Endothelial cell of umbilical vein (primary cell): ENCODE measurements around the gene SDCCAG8. TPM values are rescaled to one million over a fixed set of nuclear protein-coding genes. Genes with fewer than 3 reads are reported as not detected.

Experiments used
- BruUV-seq: library from RNA; stranded (reverse); fragments of 400-500 nt; replicated peaks from 2 replicates; lab custom pipeline; 2021; lab: Mats Ljungman, UMichigan
- CTCF ChIA-PET: fragments of 300-600, 350-600 bp; sonication (Branson Sonifier 250); formaldehyde crosslinking; loops from one replicate; lab custom pipeline; 2021; ENCODE audit warnings: antibody characterized with exemption, inconsistent platforms; lab: Charles Lee
- POLR2A ChIA-PET: fragments of 300-600, 350-600 bp; sonication (Branson Sonifier 250); formaldehyde crosslinking; loops from one replicate; lab custom pipeline; 2021; ENCODE audit warnings: antibody characterized with exemption, inconsistent platforms; lab: Charles Lee
- DNase-seq: peaks from one replicate; pipeline ENCODE4 v3.0.0-alpha.2; 2011; ENCODE audit warnings: low read depth, low spot score
- FAIRE-seq: peaks from 2 replicates; lab custom pipeline; 2011; peaks lifted over from hg19 to GRCh38; lab: Jason Lieb, UNC
- H2AFZ ChIP-seq: 2 replicates; pipeline ENCODE4 v1.6.0; 2012; ENCODE audit warnings: low read depth, low read length, control low read depth, inconsistent platforms
- H3K27ac ChIP-seq: 2 replicates; pipeline ENCODE4 v1.5.1; 2011; ENCODE audit warnings: low read depth, mild to moderate bottlenecking, control low read depth, low read length, moderate library complexity; ENCODE audit not compliant: insufficient read depth
- H3K27me3 ChIP-seq, 2 experiments: 2 replicates each; pipeline versions ENCODE4 v1.6.0 to v1.6.1; 2011; ENCODE audit warnings: low read length in 2 of 2, mixed read lengths in 1 of 2; ENCODE audit not compliant: control insufficient read depth in 2 of 2, insufficient read depth in 2 of 2
- H3K36me3 ChIP-seq, 2 experiments: 2 replicates in 1 of 2; 3 replicates in 1 of 2; pipeline ENCODE4 v1.5.1; 2011; ENCODE audit warnings: low read length in 2 of 2, mild to moderate bottlenecking in 1 of 2, moderate library complexity in 1 of 2; ENCODE audit not compliant: control insufficient read depth in 2 of 2, insufficient read depth in 2 of 2; ENCODE audit errors: extremely low read depth in 1 of 2
- H3K4me1 ChIP-seq: 3 replicates; pipeline ENCODE4 v1.5.1; 2011; ENCODE audit warnings: mild to moderate bottlenecking, low read length; ENCODE audit not compliant: control insufficient read depth, insufficient read depth; ENCODE audit errors: extremely low read depth
- H3K4me2 ChIP-seq: 2 replicates; pipeline ENCODE4 v1.6.1; 2011; ENCODE audit warnings: low read length, control low read depth, mixed read lengths; ENCODE audit not compliant: insufficient read depth
- H3K4me3 ChIP-seq, 3 experiments: fragments of 200-600 bp in 1 of 3; sonication (generic), shearing (Covaris generic) in 1 of 3; replicated peaks in 1 of 3; 2 replicates each; pipeline ENCODE4 v1.5.1; 2011 to 2016; ENCODE audit warnings: control low read depth in 3 of 3, low read length in 3 of 3, mild to moderate bottlenecking in 2 of 3, inconsistent platforms in 1 of 3, low read depth in 1 of 3, moderate library complexity in 1 of 3; ENCODE audit not compliant: insufficient read depth in 1 of 3
- H3K79me2 ChIP-seq: 2 replicates; pipeline ENCODE4 v1.6.0; 2012; ENCODE audit warnings: low read length, inconsistent platforms; ENCODE audit not compliant: control insufficient read depth, insufficient read depth
- H3K9ac ChIP-seq: replicated peaks from 2 replicates; pipeline ENCODE3; 2011; ENCODE audit warnings: low read length, control low read depth; ENCODE audit not compliant: insufficient read depth; ENCODE audit errors: extremely low read depth
- H3K9me1 ChIP-seq: replicated peaks from 3 replicates; pipeline ENCODE4 v1.6.0; 2011; ENCODE audit warnings: mild to moderate bottlenecking, low read length; ENCODE audit not compliant: control insufficient read depth, insufficient read depth; ENCODE audit errors: extremely low read depth
- H3K9me3 ChIP-seq: replicated peaks from 2 replicates; pipeline ENCODE4 v1.5.1; 2012; ENCODE audit warnings: low read length, inconsistent platforms; ENCODE audit not compliant: control insufficient read depth, insufficient read depth
- H4K20me1 ChIP-seq: replicated peaks from 2 replicates; pipeline ENCODE3; 2011; ENCODE audit warnings: mild to moderate bottlenecking, low read length; ENCODE audit not compliant: control insufficient read depth, insufficient read depth; ENCODE audit errors: extremely low read depth
- CTCF ChIP-seq, 2 donors: IDR thresholded peaks; 1 replicate in 1 of 2; 2 replicates in 1 of 2; pipeline ENCODE4 v1.5.1; 2011; ENCODE audit warnings: low read length in 2 of 2, mild to moderate bottlenecking in 2 of 2, moderate library complexity in 2 of 2, control low read depth in 1 of 2, inconsistent platforms in 1 of 2, low read depth in 1 of 2; ENCODE audit not compliant: insufficient read depth in 1 of 2; ENCODE audit errors: extremely low read depth in 1 of 2
- EZH2 ChIP-seq: IDR thresholded peaks from 2 replicates; pipeline ENCODE4 v1.6.1; 2012; ENCODE audit warnings: borderline replicate concordance, low read depth, mild to moderate bottlenecking, moderate library complexity, low read length, inconsistent platforms; ENCODE audit not compliant: severe bottlenecking
- FOS ChIP-seq: IDR thresholded peaks from 2 replicates; pipeline ENCODE4 v1.6.1; 2011; ENCODE audit warnings: mild to moderate bottlenecking, low read length, moderate library complexity, borderline replicate concordance; ENCODE audit not compliant: insufficient read depth
- GATA2 ChIP-seq: IDR thresholded peaks from 2 replicates; pipeline ENCODE4 v1.7.0; 2011; ENCODE audit warnings: low read depth, mild to moderate bottlenecking, moderate library complexity, mixed read lengths, low read length; ENCODE audit not compliant: insufficient read length, insufficient read depth
- JUN ChIP-seq: IDR thresholded peaks from 2 replicates; pipeline ENCODE4 v1.6.1; 2011; ENCODE audit warnings: borderline replicate concordance, low read depth; ENCODE audit not compliant: insufficient read length, insufficient read depth
- MAX ChIP-seq: IDR thresholded peaks from 2 replicates; pipeline ENCODE4 v1.6.1; 2011; ENCODE audit not compliant: insufficient read depth, insufficient read length
- MYC ChIP-seq: IDR thresholded peaks from one replicate; pipeline ENCODE4 v1.6.1; 2011; ENCODE audit warnings: mild to moderate bottlenecking, low read depth, low read length
- POLR2A ChIP-seq: IDR thresholded peaks from 2 replicates; pipeline ENCODE4 v1.6.1; 2012; ENCODE audit warnings: low read depth, mild to moderate bottlenecking, control low read depth, low read length
- POLR2AphosphoS5 ChIP-seq: IDR thresholded peaks from 2 replicates; pipeline ENCODE4 v1.6.1; 2012; ENCODE audit warnings: low read depth, mild to moderate bottlenecking, control low read depth, low read length, moderate library complexity; ENCODE audit not compliant: insufficient read depth
- dilution Hi-C: fragments of 300-500 bp; cut with MboI; formaldehyde crosslinking; loops from one replicate; pipeline ENCODE4 v1.15.0; 2019; ENCODE audit warnings: low sequenced_read_pairs; ENCODE audit not compliant: extremely low pct_ligation_motif_present
- intact Hi-C: fragments of 100-400 bp; cut with micrococcal nuclease; formaldehyde crosslinking; loops from one replicate; pipeline ENCODE4 v1.10.0; 2022
- polyA plus RNA-seq, 4 experiments: library from polyadenylated mRNA; depleted of rRNA in 3 of 4; stranded (reverse) in 3 of 4; unstranded in 1 of 4; fragments of >200 nt; gene quantifications; 2 replicates each; pipeline versions ENCODE4 v1.2.1 to v1.2.3, GENCODE V29; 2011 to 2012; ENCODE audit warnings: missing spikeins in 1 of 4
- total RNA-seq: library from RNA; stranded (reverse); gene quantifications from 2 replicates; pipeline ENCODE4 v1.2.3, GENCODE V29; 2021

SDCCAG8 gene
- total and polyA plus RNA-seq, 2 donors (not counting 3 experiments of a cell fraction or from before 2014, with no cell fraction given) = 14.6 to 25.7 TPM

- H3K9me3 ChIP-seq = no peaks in the 10 kb centered on the region
- intact Hi-C loops = no loop called here
- peaks cover 2 to 10% of the 10 kb centered on the region in 2 experiments for H3K36me3 ChIP-seq
- no peaks in the 10 kb centered on the region for H4K20me1 ChIP-seq
- H3K4me3 ChIP-seq = no peak overlapping the region
- no peak overlapping the region for H3K9ac ChIP-seq
- H3K79me2 ChIP-seq = no peaks in the 10 kb centered on the region
- no peaks in the 10 kb centered on the region for H3K4me1 ChIP-seq
- CTCF ChIA-PET = interaction anchor here (1.0 to 1.5 kb wide), 3 partner anchors 16 to 164 kb away, joined by 3 to 4 read pairs (median 3); no protein-coding TSS in a partner anchor
- dilution Hi-C loops = no loop called here
- H2AFZ ChIP-seq = no peak overlapping the region
- H3K27ac ChIP-seq = no peak overlapping the region
- H3K4me2 ChIP-seq = no peak overlapping the region
- BruUV-seq = no TSS peak
- FAIRE-seq = no peak
- no peaks in the 10 kb centered on the region for H3K27me3 ChIP-seq
- H3K9me1 ChIP-seq = no peaks in the 10 kb centered on the region
- DNase-seq = no peak
- TF ChIP-seq CTCF (IDR thresholded peaks at IDR 0.05; ENCODE audit: extremely low read depth in 1 of 2, insufficient read depth in 1 of 2, low read depth in 1 of 2, low read length in 2 of 2) (no peak), MAX (no peak), JUN (no peak), GATA2 (no peak), EZH2 (no peak), FOS (no peak), POLR2AphosphoS5 (no peak), MYC (no peak), POLR2A (no peak)
- POLR2A ChIA-PET = no interaction called here
These were observed 251.9 kb downstream of the SDCCAG8 start for GRCh38 chr1:243507672-243508302.
